Esophagus squamous epithelium (tissue), 4 donors: ENCODE results near the gene ZC2HC1B.

ENCODE experiments used
- CTCF ChIP-seq, 6 experiments: fragments of 450-650 bp in 4 of 6; fragments of 200-600 bp in 2 of 6; sonication (generic) in 2 of 6; IDR thresholded peaks; one replicate each; pipeline ENCODE4 v1.5.1; 2016 to 2019; ENCODE audit warnings: antibody characterized with exemption in 6 of 6, mild to moderate bottlenecking in 4 of 6, moderate library complexity in 4 of 6
- POLR2A ChIP-seq, 4 donors: fragments of 450-650 bp; IDR thresholded peaks; one replicate each; pipeline ENCODE4 v1.6.1; 2017; ENCODE audit warnings: antibody characterized with exemption in 4 of 4, mild to moderate bottlenecking in 4 of 4, moderate library complexity in 3 of 4

- TF ChIP-seq CTCF (IDR thresholded peaks at IDR 0.05) (no peak), POLR2A (IDR thresholded peaks at IDR 0.05) (no peak)
These were observed 120.4 kb downstream of the ZC2HC1B start for GRCh38 chr6:143984666-143985065.
